ENCODE measurements around the gene ZNF837.
A peak's percentile ranks its signal among the peaks of the same experiment; 100 is the strongest.

The ZNF837 gene

DNA sequence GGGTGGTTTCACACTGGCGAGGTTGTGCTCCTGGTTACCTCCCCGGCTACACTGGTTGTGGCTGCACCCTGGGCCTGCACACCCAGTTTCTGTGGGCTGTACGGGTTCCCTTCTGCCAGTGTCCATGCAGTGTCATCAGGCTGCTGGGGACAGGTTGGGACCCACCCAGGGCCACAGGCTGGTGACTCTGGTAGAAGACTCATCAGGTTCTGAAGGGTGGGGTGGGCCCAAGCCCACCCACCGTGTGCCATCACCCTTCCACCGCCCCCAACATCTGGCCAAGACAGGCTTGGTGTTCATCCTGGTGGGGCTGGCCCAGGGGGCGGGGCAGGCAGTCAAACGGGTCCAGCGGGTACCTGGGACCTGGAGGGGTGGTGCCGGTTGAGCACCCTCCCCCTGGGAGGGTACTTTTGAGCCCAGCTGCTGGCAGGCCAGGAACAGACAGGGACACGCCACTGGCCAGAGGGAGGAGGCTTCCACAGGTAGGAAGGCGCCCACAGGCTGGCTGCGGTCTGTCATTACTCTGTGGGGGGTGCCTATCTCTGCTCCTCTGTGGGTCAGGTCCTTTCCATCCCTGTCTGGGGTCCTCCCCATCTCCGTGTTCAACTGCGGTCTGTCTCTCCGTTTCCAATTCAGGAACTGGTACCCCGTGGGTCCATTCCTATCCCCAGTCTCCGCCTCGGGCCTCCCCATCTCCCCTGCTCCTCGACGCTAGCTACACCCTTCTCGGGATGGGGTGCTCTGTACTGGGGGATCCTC, 14.6 kb upstream of the ZNF837 start, which contains the start of gene RNF225:
Gene RNF225, plus strand, starts transcription at position 437 of the 759 bp plus-strand sequence. CDS start 434 bp downstream, outside the sequence.
- Histone ChIP-seq H3K27me3 (ENCODE audit: insufficient read depth, low read length) (peaks cover 16% of the 10 kb centered on the region), H3K4me1 (ENCODE audit: insufficient read depth, low read length) (no peaks in the 10 kb centered on the region), H3K36me3 (ENCODE audit: insufficient read depth, low read length) (peaks cover 47% of the 10 kb centered on the region), H3K9ac (ENCODE audit: low read depth, low read length) (peak within 1 kb of the TSS; percentile 51; the same call in 1 of the 2 replicates), H3K27ac (ENCODE audit: low read depth, low read length) (no peak within 1 kb of the TSS), H3K9me3 (ENCODE audit: insufficient read depth, low read depth, low read length) (no peaks in the 10 kb centered on the region), H3K4me3 (ENCODE audit: low read length) (peak within 1 kb of the TSS; percentile 47)
- WGBS, result 55% methylated on average over 21 of the region's 21 CpGs

DNA sequence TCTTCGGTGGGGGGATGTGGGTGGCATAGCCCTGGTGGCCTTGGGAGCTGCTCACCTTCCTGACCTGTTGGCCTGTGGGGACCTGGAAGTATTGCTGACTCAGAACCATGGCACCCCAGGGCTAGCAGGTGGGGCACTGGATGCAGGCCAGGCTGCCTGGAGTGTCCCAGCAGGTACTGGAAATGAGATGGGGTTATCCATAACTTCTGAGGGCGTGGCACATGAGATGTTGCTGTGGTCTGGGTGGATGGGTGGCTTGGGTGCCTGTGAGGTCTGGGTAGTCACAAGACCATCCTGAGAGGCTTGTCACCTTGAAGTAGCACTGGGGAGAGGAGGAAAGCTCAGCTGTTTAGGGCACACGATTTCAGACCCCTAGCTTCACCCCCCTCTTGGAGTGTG, 14.0 kb upstream of the ZNF837 start:
- Histone ChIP-seq H3K9ac (ENCODE audit: low read depth, low read length) (no peak overlapping the region), H3K27me3 (ENCODE audit: insufficient read depth, low read length) (peaks cover 15% of the 10 kb centered on the region), H3K36me3 (ENCODE audit: insufficient read depth, low read length) (peaks cover 51% of the 10 kb centered on the region), H3K27ac (ENCODE audit: low read depth, low read length) (no peak overlapping the region), H3K4me1 (ENCODE audit: insufficient read depth, low read length) (no peaks in the 10 kb centered on the region), H3K9me3 (ENCODE audit: insufficient read depth, low read depth, low read length) (no peaks in the 10 kb centered on the region), H3K4me3 (ENCODE audit: low read length) (no peak overlapping the region)
- 85% methylated on average over 3 of the region's 3 CpGs for WGBS

DNA sequence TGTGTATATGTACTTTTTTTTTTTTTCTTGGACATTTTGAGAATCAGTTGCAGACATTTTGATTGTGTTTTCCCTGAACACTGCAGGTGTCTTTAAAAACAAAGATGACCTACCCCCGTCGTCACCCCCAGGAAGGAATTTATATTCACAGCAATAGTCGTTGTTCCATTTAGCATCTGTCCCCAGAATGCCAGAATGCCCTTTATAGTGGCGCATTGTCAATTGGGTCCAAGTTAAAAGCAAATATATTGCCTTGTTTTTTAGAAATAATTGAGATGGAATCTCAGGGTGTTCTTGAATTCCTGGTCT, 12.8 kb upstream of the ZNF837 start:
- no peaks in the 10 kb centered on the region for H3K4me1 ChIP-seq (ENCODE audit: insufficient read depth, low read length)

DNA sequence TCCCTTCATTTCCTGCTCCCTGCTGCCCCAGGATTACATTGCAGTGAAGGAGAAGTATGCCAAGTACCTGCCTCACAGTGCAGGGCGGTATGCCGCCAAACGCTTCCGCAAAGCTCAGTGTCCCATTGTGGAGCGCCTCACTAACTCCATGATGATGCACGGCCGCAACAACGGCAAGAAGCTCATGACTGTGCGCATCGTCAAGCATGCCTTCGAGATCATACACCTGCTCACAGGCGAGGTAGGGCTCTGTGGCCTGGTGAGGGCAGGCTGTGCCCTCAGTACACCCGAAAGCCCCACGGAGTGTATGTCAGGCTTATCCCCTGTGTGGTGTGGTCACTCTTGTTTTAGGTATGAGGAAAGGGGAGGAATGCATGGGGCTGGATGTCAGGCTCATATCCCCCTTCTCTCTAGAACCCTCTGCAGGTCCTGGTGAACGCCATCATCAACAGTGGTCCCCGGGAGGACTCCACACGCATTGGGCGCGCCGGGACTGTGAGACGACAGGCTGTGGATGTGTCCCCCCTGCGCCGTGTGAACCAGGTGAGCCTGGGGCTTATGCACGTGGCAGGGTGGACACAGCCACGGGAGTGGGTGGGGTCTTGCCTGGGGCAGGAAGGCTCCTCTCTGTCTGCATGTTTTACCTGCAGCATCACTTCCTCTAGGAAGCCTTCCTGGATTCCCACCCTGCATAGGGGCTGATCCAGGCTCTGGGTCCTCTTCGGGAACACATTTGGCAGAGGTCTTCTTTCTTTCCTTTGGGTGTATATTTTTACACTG, 12.3 kb upstream of the ZNF837 start:
- H3K9ac ChIP-seq (ENCODE audit: low read depth, low read length), result no peak overlapping the region
- H3K4me1 ChIP-seq (ENCODE audit: insufficient read depth, low read length), result peaks cover 2% of the 10 kb centered on the region; the same call in 1 of the 2 replicates
- H3K4me3 ChIP-seq (ENCODE audit: low read length), result no peak overlapping the region
- H3K9me3 ChIP-seq (ENCODE audit: insufficient read depth, low read depth, low read length), result no peaks in the 10 kb centered on the region
- WGBS, result 95% methylated on average over 26 of the region's 26 CpGs
- no peak overlapping the region for H3K27ac ChIP-seq (ENCODE audit: low read depth, low read length)
- peaks cover 65% of the 10 kb centered on the region for H3K36me3 ChIP-seq (ENCODE audit: insufficient read depth, low read length)
- peaks cover 15% of the 10 kb centered on the region for H3K27me3 ChIP-seq (ENCODE audit: insufficient read depth, low read length)

More for the DNA sequence above, 12.8 kb upstream of the ZNF837 start:
- H3K27me3 ChIP-seq (ENCODE audit: insufficient read depth, low read length), result peaks cover 15% of the 10 kb centered on the region
- no peak overlapping the region for H3K9ac ChIP-seq (ENCODE audit: low read depth, low read length)
- H3K27ac ChIP-seq (ENCODE audit: low read depth, low read length), result no peak overlapping the region
- H3K4me3 ChIP-seq (ENCODE audit: low read length), result no peak overlapping the region
- WGBS, result 91% methylated on average over 4 of the region's 4 CpGs
- H3K36me3 ChIP-seq (ENCODE audit: insufficient read depth, low read length), result peaks cover 60% of the 10 kb centered on the region
- no peaks in the 10 kb centered on the region for H3K9me3 ChIP-seq (ENCODE audit: insufficient read depth, low read depth, low read length)

GRCh38 chr19:58388175-58388526, 7.3 kb upstream of the ZNF837 start:
- peaks cover 48% of the 10 kb centered on the region for H3K36me3 ChIP-seq (ENCODE audit: insufficient read depth, low read length)
- peaks cover 15% of the 10 kb centered on the region for H3K4me1 ChIP-seq (ENCODE audit: insufficient read depth, low read length)
- H3K27ac ChIP-seq (ENCODE audit: low read depth, low read length), result no peak overlapping the region
- H3K27me3 ChIP-seq (ENCODE audit: insufficient read depth, low read length), result no peaks in the 10 kb centered on the region
- H3K9me3 ChIP-seq (ENCODE audit: insufficient read depth, low read depth, low read length), result no peaks in the 10 kb centered on the region
- WGBS, result 92% methylated on average over 2 of the region's 3 CpGs
- peak overlapping the region; percentile 80 for H3K4me3 ChIP-seq (ENCODE audit: low read length)
- peak overlapping the region; percentile 92; the same call in 1 of the 2 replicates for H3K9ac ChIP-seq (ENCODE audit: low read depth, low read length)

GRCh38 chr19:58387338-58388174, 6.7 kb upstream of the ZNF837 start:
- no peaks in the 10 kb centered on the region for H3K27me3 ChIP-seq (ENCODE audit: insufficient read depth, low read length)
- peaks cover 15% of the 10 kb centered on the region for H3K4me1 ChIP-seq (ENCODE audit: insufficient read depth, low read length)
- H3K4me3 ChIP-seq (ENCODE audit: low read length), result peak overlapping the region; percentile 80
- peak overlapping the region; percentile 66 for H3K27ac ChIP-seq (ENCODE audit: low read depth, low read length)
- peaks cover 42% of the 10 kb centered on the region for H3K36me3 ChIP-seq (ENCODE audit: insufficient read depth, low read length)
- peak overlapping the region; percentile 92 for H3K9ac ChIP-seq (ENCODE audit: low read depth, low read length)
- no peaks in the 10 kb centered on the region for H3K9me3 ChIP-seq (ENCODE audit: insufficient read depth, low read depth, low read length)
- 9% methylated on average over 39 of the region's 39 CpGs for WGBS

GRCh38 chr19:58386576-58387337, 5.9 kb upstream of the ZNF837 start, which contains the start of gene RPS5:
Gene RPS5 (plus strand): TSS chr19:58387269. CDS start chr19:58388138, 869 bp downstream.
- under 1% methylated on average over 63 of the region's 64 CpGs for WGBS
- H3K27me3 ChIP-seq (ENCODE audit: insufficient read depth, low read length), result no peaks in the 10 kb centered on the region
- H3K36me3 ChIP-seq (ENCODE audit: insufficient read depth, low read length), result peaks cover 34% of the 10 kb centered on the region
- no peaks in the 10 kb centered on the region for H3K9me3 ChIP-seq (ENCODE audit: insufficient read depth, low read depth, low read length)
- peaks cover 15% of the 10 kb centered on the region for H3K4me1 ChIP-seq (ENCODE audit: insufficient read depth, low read length)
- peak within 1 kb of the TSS; percentile 99 for H3K9ac ChIP-seq (ENCODE audit: low read depth, low read length)
- peak within 1 kb of the TSS; percentile 80 for H3K4me3 ChIP-seq (ENCODE audit: low read length)
- peak within 1 kb of the TSS; percentile 100 for H3K27ac ChIP-seq (ENCODE audit: low read depth, low read length)

- peaks cover 15% of the 10 kb centered on the region for H3K4me1 ChIP-seq (ENCODE audit: insufficient read depth, low read length)
- 14% methylated on average over 35 of the region's 36 CpGs for WGBS
- peak overlapping the region; percentile 80 for H3K4me3 ChIP-seq (ENCODE audit: low read length)
- peaks cover 27% of the 10 kb centered on the region for H3K36me3 ChIP-seq (ENCODE audit: insufficient read depth, low read length)
- H3K27ac ChIP-seq (ENCODE audit: low read depth, low read length), result peak overlapping the region; percentile 100
- peak overlapping the region; percentile 99 for H3K9ac ChIP-seq (ENCODE audit: low read depth, low read length)
- no peaks in the 10 kb centered on the region for H3K27me3 ChIP-seq (ENCODE audit: insufficient read depth, low read length)
- no peaks in the 10 kb centered on the region for H3K9me3 ChIP-seq (ENCODE audit: insufficient read depth, low read depth, low read length)
These were observed 5.2 kb upstream of the ZNF837 start for GRCh38 chr19:58385891-58386575.

DNA sequence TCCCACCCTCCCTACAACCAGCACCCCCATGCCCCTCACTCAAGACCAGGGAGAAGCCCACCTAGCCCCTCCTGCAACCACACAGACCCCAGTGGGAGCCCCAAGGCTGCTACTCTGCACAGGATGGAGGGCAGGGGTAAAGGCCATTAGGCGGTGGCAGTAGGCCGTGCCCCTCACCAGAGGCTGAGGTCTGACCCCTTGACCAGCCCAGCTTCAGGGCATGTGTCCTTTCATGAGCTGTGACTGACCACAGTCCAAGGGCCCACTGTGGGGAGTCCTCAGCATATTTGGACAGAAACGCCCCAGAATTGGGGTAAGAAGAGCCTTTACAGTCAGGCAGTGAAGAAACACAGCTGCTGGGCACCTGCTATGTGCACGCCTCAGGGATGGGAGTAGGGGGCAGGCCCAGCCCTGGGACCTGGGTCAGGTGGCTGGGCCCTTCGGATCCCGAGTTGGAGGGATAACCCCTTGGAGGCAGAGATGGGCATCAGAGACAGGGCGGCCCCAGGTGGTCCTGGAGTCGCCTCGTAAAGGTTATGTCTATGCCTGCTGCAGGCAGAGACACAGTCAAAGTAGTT, 4.6 kb upstream of the ZNF837 start:
- H3K27ac ChIP-seq (ENCODE audit: low read depth, low read length), result peak overlapping the region; percentile 100
- 88% methylated on average over 9 of the region's 9 CpGs for WGBS
- no peaks in the 10 kb centered on the region for H3K9me3 ChIP-seq (ENCODE audit: insufficient read depth, low read depth, low read length)
- H3K27me3 ChIP-seq (ENCODE audit: insufficient read depth, low read length), result no peaks in the 10 kb centered on the region
- H3K36me3 ChIP-seq (ENCODE audit: insufficient read depth, low read length), result peaks cover 21% of the 10 kb centered on the region
- peaks cover 15% of the 10 kb centered on the region for H3K4me1 ChIP-seq (ENCODE audit: insufficient read depth, low read length)
- H3K9ac ChIP-seq (ENCODE audit: low read depth, low read length), result peak overlapping the region; percentile 99
- H3K4me3 ChIP-seq (ENCODE audit: low read length), result peak overlapping the region; percentile 80
